ENCODE results near the gene PBX1.

PBX1 gene

DNA sequence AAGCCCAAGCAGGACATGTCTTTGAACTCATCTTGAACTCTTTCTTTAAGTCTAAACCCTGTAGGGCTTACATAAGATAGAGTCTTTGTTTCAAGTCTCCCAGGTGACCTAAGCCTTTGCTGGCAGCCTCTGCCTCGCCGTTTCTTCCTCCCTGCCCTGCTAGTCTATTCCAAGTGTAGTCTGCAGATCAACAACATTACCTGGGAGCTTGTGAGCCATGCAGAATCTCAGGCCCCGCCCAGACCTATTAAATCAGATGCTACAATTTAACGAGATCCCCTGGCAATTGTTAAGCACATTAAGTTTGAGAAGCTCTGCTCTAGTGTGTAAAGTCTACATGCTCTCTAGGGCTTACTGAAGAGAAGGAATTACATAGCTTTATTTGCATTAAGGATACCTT, 271.6 kb downstream of the PBX1 start:
- DNase-seq = no peak

DNA sequence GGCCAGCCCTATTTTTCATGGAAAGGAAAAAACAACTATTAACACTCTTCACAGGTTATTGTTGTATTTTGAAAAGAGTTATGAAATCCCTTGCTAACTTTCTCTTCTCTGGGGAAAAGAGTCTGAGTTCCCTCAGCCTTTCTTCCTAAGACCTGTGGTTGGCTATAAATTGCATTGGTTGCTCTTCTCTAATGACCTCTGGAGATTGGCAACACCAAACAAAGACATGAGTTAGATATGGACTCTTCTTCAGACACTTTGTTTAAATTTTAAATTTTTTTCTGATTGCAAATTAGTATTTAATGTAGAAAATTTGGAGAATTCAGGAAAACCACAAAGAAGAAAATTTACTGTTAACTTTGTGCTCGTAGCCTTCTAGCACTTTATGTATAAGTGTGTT, 275.7 kb downstream of the PBX1 start:
- no peak for DNase-seq

DNA sequence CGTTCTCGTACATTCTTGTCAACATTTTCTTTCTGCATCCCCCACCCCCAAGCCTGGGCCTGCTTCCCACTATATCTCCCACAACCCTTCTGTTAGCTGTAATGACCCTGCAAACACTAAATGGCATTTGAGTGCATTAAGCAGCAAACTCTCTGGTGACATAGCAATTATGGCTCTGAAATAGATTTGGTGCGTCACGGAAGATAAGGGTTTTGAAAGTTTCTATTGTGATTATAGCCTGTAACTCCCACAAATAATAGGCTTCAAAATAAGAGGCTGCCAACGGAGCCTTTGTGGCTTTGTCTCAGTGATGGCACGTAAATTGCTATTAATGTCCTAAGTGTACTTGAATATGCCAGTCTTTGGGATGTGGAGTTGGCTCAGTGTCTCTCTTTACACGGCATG, 277.6 kb downstream of the PBX1 start:
- DNase-seq = no peak

DNA sequence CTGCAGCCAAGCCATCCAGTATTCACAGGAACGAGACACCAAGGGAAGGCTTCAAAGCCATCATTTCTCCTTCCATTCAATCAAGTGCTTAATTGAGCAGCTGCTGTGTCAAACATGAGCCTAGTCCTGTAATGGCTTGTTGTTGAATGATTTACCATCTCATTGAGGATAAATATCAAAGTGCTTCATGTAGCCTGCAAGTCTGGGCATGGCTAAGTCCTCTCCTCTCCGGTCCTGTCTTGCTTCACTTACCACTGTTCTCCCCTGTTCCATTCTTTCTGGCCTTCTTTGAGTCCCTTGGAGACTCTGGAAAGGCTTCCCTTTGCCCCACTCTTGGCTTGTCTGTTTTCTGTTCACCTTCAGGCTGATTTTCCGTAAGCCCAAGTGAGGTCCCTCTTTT, 279.8 kb downstream of the PBX1 start:
- no peak for DNase-seq

- no peak for DNase-seq
Observed at GRCh38 chr1:164840936-164841335, 282.0 kb downstream of the PBX1 start.

- DNase-seq = no peak
Observed at GRCh38 chr1:164841702-164842465, 282.9 kb downstream of the PBX1 start.

DNA sequence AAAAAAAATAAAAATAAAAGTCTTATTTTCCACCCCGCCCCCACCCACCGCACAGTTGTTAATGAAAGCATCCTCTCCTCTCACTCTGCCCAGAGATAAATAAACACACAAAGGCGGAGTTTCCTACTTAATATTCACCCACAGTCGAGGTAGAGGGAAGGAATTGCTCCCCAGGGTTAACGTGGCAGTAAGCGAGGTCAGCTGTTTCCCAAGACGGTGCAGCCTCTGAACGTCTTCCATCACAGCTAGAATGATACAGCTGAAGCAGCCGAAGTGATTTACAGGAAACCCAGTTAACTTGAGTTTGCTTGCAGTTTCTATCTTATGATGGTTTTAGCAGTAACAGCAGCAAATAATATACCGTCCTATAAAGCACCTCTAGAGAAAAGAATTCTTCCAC, 283.9 kb downstream of the PBX1 start:
- no peak for DNase-seq

- no peak for DNase-seq
Observed at GRCh38 chr1:164843743-164844500, 284.9 kb downstream of the PBX1 start.

DNA sequence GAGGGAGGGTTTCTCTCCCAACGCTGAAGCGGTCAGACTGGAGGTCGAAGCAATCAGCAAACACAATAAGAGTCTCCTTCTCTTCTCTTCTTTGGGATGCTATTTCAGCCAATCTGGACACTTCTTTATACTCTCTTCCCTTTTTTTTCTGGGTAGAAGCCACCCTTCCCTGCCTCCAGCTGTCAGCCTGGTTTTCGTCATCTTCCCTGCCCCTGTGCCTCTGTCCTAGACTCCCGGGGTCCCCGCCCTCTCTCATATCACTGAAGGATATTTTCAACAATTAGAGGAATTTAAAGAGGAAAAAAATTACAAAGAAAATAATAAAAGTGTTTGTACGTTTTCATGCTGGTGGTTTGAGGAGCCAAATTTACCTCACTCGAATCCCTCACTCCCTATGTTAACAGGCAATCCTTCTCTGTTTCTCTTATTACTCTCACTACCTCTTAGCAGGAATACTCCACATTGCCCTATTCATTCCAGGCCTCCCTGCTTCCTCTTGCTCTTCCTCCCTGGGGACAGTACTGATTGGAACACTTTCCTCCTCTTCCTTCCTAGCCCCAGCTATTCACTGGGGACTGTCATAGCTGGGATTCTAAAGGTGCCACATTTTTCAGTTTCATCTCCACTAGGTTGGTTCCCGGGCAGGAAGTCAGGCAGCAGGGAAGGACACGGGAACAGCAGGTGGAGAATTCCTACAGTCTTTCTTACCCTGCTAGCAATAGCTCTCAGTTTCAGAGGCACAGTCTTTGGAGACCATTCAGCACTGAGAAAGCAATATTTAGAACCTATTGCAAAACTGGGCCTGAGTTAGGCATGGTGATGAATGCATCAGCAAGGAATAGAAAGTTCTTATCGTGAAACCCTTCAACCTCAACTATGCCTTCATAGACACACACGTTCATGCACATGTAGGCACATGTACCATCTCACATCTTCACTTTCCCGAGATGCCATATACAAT, 288.0 kb downstream of the PBX1 start:
- DNase-seq = no peak

DNA sequence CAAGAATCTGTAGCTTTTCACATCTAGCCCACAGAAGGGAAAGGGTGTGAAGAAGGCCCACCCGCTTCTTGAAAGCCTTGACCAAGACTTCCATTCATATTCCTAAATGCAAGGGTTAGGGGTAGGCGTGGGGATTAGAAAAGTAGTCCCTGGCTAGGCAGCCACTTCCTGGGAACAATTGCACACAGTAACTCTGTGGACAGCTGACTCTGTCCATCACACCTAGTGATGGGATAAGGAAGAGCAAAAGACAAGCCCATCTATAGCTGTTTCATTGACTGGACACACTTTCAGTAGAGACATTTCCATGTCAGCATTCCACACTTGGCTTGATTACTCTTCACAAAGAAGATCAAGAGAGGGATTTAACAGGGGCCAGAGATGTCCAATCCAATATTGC, 294.2 kb downstream of the PBX1 start:
- no peak for DNase-seq

DNA sequence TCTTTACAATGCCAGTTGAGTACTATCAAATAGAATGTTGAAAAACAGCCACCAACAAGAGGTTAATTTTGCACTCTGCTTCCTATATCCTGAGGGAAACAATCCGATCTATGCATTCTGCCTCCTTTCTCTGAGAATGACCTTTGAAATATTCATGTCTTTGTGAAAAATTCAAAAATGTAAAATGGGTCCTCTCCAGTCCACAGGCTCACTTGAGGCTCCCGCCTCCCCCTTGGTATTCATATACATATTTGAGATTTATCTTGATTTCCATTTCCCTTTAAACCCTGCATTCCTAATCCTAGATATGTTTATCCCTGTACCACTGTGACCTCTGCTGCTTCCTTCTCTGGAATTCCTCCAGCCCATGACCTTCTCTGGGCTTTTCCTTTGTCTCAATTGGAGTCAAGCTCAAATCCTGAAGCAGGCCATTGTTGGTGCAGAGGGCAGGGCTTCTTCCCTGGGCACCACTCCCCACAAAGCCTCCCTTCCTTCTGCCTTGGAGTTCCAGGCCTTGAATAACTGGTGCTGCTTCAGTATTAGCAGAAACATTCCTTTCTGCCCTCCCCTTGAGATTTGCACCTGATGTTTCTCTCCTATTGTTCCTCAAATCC, 296.8 kb downstream of the PBX1 start:
- no peak for DNase-seq

DNA sequence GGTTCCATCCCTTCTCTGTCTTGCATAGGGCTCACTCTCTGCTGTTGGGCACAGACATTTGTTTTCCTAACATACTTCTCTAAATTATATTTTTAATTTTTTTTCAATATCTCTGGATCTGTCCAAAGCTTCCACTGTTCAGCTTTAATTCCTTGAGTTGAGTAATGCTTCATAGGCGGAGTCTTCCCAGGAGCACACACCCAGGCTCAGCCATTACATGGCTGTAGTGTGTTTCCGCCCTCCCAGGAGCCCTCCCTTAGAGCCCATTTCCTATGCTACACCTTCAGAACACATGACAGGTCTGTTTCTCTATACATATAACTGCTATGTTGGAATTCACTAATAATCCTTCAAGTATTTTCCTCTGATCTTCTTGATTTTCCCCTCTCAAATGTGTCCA, 297.4 kb downstream of the PBX1 start:
- no peak for DNase-seq

DNA sequence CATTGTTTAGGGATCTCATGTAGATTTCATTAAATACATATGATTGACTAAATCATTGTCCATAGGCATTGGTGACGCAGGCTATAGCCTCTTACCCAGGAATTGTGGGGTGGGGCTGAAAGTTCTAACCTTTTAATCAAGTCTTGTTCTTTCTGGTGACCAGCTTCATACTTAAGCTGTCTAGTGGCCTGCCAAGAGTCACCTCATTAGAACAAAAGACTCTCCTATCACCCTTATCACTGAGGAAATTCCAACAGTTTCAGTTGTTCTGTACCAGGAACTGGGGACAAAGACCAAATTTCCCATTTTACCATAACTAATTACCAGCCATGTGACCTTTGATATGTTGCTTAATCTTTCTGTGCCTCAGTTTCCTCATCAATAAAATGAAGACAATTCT, 298.5 kb downstream of the PBX1 start:
- no peak for DNase-seq

- no peak for DNase-seq
Observed at GRCh38 chr1:164858096-164858632, 299.2 kb downstream of the PBX1 start.

GRCh38 chr1:164861632-164862031, 302.6 kb downstream of the PBX1 start:
- no peak for DNase-seq

GRCh38 chr1:164863056-164863455, 304.1 kb downstream of the PBX1 start:
- no peak for DNase-seq

DNA sequence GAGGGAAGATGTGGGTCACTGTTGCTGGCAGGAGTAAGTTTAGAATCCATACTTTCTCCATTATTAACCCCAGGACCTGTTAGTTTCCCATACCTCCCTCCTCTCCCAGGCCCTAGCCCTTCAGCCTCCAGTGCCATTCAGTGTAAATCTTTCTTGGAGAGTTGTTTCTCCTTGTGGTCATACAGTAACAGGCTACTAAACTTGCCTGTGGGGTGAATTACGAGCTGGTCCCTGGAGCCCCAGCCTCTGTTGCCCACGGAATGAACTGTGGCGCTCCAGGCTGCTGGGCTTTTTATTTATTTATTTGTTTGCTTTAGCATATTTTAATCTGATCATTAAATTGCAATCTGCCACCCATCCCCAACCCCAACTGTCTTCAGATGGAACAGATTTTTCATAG, 305.2 kb downstream of the PBX1 start:
- DNase-seq = no peak

DNA sequence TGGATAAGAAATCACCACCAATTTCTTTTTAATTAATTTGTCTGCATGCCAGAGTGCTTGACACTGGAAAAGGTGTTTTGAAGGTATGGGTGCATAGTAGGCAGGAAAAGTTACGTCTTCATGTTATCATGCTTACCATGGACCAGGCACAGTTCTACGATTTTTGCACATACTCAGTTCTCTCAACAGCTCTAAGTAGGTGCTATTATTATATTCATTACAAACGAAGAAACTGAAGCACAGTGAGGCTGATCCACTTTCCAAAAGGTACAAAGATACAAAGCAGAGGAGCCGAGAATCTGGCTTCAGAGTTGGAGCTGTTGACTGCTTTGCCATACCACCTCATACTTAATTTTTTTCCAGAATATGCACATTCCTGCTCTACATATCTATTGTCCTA, 306.4 kb downstream of the PBX1 start:
- no peak for DNase-seq

DNA sequence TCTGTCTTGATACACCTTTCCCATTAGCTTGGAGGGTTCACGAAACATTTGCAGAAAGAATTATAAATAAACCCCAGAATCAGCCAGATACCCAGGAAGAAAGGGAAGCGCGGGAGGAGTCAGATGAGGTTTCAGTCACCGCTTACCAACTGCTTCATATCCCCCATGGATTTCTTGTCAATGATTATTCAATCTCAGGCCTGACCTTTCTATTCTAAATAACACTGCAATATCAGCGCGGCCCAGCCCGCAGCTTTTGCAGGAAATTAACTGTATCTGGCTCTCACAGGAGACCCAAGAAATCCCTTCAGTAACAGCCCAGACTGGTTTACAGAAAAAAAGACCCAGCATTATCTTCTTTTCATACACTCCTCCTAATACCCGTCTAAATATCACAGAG, 308.6 kb downstream of the PBX1 start:
- DNase-seq = no peak

DNA sequence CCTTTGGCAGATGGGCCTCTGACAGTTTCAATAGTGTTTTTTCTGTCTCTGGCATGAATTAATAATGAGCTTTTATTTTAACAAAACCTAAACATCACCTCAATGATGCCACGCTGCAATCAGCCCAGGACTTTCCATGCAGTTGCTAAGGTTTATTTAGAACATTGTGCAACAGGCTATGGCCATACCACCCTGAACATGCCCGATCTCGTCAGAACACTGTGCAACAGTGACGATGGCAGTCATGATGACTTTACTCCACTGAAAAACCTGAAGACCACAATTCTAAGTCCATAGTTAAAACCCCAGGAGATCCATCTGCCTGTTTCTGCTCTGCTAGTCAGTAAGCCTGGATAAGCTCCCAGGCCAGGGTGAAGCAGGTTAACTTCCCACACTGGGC, 310.0 kb downstream of the PBX1 start:
- DNase-seq = no peak

DNA sequence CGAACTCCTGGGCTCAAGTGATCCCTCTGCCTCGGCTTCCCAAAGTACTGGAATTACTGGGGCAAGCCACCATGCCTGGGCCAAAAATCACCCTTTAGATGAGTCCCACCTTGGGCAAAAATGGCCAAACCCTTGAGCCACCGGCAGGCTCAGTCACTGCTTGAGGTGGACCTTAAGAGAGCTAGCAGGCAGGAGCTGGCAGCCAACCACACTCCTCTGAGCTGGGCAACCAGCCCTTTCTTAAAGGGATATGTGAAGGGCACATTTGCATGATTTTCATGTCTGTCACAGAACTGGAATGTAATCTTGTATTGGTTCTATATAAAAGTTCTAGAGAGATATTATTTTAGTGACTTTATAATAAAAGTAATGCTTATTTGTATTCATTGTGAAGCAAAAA, 316.5 kb downstream of the PBX1 start:
- no peak for DNase-seq

DNA sequence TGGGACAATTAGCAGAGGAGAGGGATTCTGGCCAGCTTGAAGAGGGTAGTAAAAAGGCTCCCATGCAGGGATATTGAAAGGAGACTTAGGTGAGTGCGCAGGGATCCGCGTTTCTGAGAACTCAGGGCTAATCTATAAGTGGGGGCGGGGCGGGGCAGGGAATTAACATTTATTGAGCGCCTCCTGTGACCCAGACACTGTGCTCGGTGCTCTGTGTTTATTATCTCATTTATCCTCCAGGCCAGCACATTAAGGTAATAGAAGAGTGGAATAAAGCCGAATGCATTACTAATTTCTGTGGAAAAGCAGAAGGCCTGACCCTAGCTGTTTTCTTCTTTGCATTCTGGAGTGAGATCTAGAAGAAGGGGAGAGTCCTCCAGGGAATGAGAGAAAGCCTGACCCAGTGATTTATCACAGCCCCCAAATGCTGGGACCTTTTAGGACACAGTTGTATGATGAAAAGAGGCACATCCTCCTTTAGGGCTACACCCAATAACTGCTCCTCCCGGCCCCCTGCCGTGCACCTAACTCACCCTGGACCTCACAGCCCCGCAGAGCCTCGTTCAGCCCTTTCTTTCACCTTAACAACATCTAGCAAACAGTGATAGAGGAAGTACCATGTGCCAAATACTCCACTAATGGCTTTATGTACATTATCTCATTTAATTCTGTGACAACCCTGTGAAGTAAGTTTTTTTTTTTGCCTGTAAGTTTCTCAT, 317.6 kb downstream of the PBX1 start:
- DNase-seq = no peak
